Renal cortex interstitium (tissue), 11 donors: Measurements from ENCODE around the gene PEX3. TPM values are rescaled to one million over a fixed set of nuclear protein-coding genes. Genes with fewer than 3 reads are reported as not detected.

Experiments used
- DNase-seq, 11 donors: peaks; one replicate each; pipeline ENCODE4 v3.0.0-alpha.2; 2013; ENCODE audit warnings: low read depth in 9 of 11, low spot score in 4 of 11; ENCODE audit errors: extremely low read depth in 1 of 11
- polyA plus RNA-seq, 3 donors: library from polyadenylated mRNA; unstranded; fragments of 120-200 nt; gene quantifications; one replicate each; pipeline ENCODE4 v1.2.1, GENCODE V29; 2013; ENCODE audit not compliant: insufficient read length in 3 of 3

Gene PEX3
- polyA plus RNA-seq, 3 donors: 33.4 to 44.3 (median 40.6) TPM

GRCh38 chr6:143522039-143522600, 71.5 kb downstream of the PEX3 start:
- DNase-seq: no peak

DNA sequence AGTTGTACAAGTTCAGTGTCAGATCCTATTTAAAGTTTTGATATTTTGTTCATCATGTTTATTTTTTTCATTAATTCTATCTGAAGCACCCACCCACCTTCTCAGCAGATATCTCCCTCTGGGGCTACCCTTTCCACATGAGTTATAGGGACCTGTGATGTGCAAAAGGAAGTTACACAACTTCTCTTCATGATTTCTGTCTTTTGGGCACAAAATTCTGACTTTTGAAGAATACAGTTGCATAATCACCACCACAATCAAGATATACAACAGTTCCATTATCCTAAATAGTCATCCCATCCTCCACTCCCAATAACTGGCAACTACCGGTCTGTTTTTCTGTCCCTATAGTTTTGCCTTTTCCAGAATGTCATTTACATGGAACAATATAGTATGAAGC, 74.8 kb downstream of the PEX3 start:
- no peak for DNase-seq

DNA sequence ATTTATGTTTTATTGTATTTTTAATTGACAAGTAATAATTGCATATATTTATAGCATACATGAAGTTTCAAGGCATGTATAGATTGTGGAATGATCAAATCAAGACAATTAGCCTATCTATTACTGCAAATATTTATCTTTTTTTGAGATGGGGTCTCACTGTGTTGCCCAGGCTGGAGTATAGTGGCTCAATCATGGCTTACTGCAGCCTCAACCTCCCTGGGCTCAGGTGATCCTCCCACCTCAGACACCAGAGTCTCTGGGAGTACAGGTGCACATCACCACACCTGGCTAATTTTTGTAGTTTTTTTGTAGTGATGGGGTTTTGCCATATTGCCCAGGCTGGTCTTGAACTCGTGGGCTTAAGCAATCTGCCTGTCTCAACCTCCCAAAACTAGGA, 77.1 kb downstream of the PEX3 start:
- DNase-seq: no peak

- no peak for DNase-seq
These were observed 77.7 kb downstream of the PEX3 start for GRCh38 chr6:143528164-143528811.

GRCh38 chr6:143529095-143529494, 78.5 kb downstream of the PEX3 start:
- DNase-seq: no peak

DNA sequence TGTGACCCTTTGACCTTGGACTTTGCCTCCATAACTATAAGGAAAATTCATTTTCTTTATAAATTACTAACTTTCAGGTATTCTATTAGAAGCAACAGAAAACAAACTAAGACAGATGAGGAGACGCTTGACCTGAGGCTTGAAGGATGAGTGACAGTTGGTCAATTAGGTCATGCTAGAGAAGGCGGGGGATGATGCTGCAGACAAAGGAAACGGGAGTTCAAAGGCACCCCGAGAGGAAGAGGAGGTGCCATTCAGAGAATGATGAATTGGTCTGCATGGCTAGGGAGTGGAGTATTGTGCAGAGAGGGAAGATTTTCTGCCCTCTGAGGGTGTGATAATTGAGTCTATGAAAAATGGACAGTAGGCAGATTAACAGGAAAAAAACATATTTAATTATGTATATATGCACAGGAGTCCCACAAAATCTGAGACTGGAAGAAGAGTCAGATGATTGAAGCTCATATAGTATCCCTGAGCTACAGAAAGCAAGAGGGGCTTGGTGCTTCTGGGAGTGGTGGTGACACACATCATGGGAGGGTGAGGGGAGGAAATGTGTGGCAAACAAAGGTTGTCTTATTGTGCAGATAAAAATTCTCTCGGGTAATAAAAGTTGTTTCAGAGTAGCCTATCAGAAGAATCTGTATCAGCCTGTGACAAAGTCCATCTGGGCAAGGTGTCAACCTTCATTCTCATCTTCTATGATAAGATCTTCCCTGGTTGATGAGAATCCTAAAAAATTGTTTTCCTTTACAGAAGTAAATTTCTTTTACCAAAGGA, 81.3 kb downstream of the PEX3 start:
- no peak for DNase-seq

DNA sequence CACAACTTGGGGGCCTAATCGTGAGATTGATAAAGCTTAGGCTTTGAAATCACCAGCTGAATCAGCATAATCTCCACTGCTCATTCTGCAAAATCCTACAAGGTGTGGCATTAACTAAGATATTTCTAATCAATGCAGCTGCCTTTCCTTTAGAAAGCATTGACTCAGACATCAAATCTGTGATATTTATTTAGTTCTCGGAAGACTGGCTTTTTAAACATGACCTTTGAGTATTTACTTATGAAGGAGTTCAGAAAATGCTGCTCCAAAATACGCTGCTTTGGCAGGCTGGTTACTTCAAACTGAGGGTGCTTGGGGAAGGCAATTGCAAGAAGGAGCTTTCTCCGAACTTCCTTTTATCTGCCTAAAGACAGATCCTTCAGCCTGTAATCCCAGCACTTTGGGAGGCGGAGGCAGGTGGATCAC, 84.6 kb downstream of the PEX3 start:
- no peak for DNase-seq

GRCh38 chr6:143536461-143536865, 85.9 kb downstream of the PEX3 start:
- DNase-seq: peak in 2 of 11 donors; percentile 21 to 26

DNA sequence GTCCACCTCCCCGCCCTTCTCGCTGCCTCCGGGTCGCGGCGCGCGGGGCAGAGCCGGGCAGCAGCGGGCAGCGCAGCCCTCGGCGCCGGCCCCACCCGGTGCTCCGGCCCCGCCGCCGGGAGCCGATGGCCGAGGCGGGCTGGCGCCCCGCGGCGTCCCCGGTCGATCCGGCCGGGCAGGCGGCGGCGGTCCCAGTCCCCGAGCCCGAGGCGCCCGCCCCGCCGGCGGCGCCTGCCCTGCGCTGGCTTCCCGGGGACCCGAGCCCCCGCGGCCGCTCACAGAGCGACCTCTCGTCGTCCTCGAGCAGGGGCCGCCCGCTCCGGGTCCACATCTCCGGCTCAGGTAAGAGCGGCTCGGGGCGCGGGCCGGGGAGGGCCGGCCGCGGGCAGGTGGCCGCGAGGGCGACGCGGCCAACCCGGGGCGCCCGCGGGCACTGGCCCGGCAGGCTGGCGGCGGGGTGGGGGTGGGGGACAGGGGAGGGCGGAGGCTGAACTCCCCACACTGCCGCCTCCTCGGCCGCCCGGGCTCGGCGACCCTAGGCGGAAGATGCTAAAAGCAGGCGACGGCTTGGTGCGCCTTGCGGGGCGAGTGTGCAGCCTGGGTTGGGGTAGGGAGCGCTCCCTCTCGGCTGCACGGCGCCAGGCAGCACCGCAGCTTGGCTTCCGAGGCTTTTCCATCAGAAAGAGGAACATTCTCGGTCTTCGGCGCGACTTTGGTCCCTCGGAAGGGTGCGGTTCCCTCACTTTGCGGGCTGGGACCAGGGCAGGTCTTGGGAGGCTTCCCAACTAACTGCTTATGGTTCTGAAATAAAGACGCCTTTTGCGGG, 86.5 kb downstream of the PEX3 start:
- DNase-seq: peak in 7 of 11 donors; percentile 23 to 57 (median 39)

- DNase-seq: no peak
These were observed 87.8 kb downstream of the PEX3 start for GRCh38 chr6:143538374-143538773.

GRCh38 chr6:143539106-143539505, 88.5 kb downstream of the PEX3 start:
- no peak for DNase-seq

GRCh38 chr6:143539734-143540133, 89.1 kb downstream of the PEX3 start:
- DNase-seq: no peak

- no peak for DNase-seq
These were observed 89.6 kb downstream of the PEX3 start for GRCh38 chr6:143540192-143540591.

Other genes starting within 250 kb of the PEX3 start
- gene ADAT2, start 110 bp upstream of the PEX3 start, polyA plus RNA-seq: 10 to 100 TPM; 12.7 to 27.9 (median 14.0) TPM
- 10 to 100 TPM; 61.2 to 68.0 (median 65.5) TPM for gene FUCA2, start 60.9 kb downstream of the PEX3 start, polyA plus RNA-seq
- gene PHACTR2, start 227.2 kb downstream of the PEX3 start, polyA plus RNA-seq: 10 to 100 TPM; 31.0 to 36.4 (median 31.3) TPM